Panc1 (cell line): ENCODE measurements around the gene SBF2.

Experiments used
- CTCF ChIP-seq: fragments of 450-650 bp; IDR thresholded peaks from 2 replicates; pipeline ENCODE4 v1.5.1; 2017; ENCODE audit warnings: mild to moderate bottlenecking
- POLR2AphosphoS5 ChIP-seq: IDR thresholded peaks from 2 replicates; pipeline ENCODE4 v1.6.1; 2012; ENCODE audit warnings: mild to moderate bottlenecking, low read depth, low read length, moderate library complexity
- SIN3A ChIP-seq: IDR thresholded peaks from 2 replicates; pipeline ENCODE4 v1.6.1; 2012; ENCODE audit warnings: low read depth, mild to moderate bottlenecking, low read length, moderate library complexity, borderline replicate concordance; ENCODE audit not compliant: insufficient read depth
- TCF7L2 ChIP-seq: IDR thresholded peaks from 2 replicates; pipeline ENCODE4 v1.6.1; 2011; ENCODE audit warnings: mild to moderate bottlenecking, low read depth, low read length, inconsistent platforms
- TF ChIP-seq, protein P1 (sequence below), 2 experiments: IDR thresholded peaks; 2 replicates each; pipeline ENCODE4 v1.6.1; 2011 to 2012; ENCODE audit warnings: low read depth in 2 of 2, control low read depth in 1 of 2, low read length in 1 of 2, mild to moderate bottlenecking in 1 of 2, moderate library complexity in 1 of 2; ENCODE audit not compliant: insufficient read depth in 1 of 2

DNA sequence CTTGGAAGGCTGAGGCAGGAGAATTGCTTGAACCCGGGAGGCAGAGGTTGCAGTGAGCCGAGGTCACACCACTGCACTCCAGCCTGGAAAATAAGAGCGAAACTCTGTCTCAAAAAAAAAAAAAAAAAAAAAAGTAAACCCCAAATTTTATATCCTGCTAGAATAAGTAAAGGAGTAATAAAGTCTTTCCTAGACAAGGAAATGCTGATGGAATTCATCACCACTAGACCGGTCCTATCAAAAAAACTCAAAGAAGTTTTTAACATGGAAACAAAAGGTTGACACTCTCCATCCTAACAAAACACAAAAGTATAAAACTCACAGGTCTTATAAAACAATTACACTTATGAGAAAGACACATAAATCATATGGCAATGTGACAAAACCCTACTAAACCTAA, 213.9 kb downstream of the SBF2 start:
- TF ChIP-seq TCF7L2 (no peak), CTCF (no peak), POLR2AphosphoS5 (no peak), SIN3A (no peak)
- TF ChIP-seq, protein P1, sequence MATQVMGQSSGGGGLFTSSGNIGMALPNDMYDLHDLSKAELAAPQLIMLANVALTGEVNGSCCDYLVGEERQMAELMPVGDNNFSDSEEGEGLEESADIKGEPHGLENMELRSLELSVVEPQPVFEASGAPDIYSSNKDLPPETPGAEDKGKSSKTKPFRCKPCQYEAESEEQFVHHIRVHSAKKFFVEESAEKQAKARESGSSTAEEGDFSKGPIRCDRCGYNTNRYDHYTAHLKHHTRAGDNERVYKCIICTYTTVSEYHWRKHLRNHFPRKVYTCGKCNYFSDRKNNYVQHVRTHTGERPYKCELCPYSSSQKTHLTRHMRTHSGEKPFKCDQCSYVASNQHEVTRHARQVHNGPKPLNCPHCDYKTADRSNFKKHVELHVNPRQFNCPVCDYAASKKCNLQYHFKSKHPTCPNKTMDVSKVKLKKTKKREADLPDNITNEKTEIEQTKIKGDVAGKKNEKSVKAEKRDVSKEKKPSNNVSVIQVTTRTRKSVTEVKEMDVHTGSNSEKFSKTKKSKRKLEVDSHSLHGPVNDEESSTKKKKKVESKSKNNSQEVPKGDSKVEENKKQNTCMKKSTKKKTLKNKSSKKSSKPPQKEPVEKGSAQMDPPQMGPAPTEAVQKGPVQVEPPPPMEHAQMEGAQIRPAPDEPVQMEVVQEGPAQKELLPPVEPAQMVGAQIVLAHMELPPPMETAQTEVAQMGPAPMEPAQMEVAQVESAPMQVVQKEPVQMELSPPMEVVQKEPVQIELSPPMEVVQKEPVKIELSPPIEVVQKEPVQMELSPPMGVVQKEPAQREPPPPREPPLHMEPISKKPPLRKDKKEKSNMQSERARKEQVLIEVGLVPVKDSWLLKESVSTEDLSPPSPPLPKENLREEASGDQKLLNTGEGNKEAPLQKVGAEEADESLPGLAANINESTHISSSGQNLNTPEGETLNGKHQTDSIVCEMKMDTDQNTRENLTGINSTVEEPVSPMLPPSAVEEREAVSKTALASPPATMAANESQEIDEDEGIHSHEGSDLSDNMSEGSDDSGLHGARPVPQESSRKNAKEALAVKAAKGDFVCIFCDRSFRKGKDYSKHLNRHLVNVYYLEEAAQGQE (IDR thresholded peaks at IDR 0.05; ENCODE audit: insufficient read depth in 1 of 2, low read depth in 2 of 2, low read length in 1 of 2) = no peak
